Fibroblast of peridontal ligament (primary cell): ENCODE results near the gene PDK4.
"Not testable (repeated sequence)": the region's sequence is repeated elsewhere in the genome, so short reads cannot be mapped to it uniquely, and the experiment has no call there.

ENCODE experiments used
- DNase-seq: peaks from one replicate; pipeline ENCODE4 v3.0.0-alpha.2; 2010; ENCODE audit errors: extremely low read depth

PDK4 gene

DNA sequence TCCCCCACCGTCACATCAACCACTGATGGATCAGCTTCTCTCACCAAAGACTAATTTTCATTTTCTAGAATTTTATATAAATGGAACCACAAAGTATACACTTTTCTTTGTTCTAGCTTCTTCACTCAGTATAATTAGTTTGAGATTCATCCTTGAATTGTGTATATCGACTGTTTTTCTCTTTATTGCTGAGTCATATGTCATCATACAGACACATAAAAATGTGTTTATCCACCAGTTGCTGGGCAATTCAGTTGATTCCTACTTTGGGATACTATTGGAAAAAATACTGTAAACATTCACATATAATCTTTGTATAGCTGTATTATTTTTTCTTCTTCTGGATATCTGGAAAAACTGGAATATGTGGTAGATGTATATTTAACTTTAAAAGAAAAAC, 26.6 kb downstream of the PDK4 start:
- DNase-seq = no peak

DNA sequence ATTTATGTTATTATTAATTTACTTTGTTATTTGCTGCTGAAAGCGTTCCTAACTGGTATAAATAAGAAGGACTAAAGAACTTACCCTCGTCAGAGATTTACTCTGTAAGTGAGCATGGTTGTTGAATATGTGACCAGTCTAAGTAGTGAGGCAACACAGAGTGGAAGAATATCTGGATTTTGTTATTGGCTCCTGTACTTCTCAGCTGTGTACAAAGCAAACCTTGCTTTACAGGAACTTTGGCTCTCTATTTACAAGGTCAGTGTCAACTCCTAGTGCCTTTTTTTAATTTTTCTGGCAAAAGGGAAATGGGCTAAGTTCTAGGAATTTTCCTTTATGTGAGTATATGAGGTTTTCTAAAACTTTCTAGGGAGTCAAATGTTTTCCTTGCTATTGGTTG, 35.6 kb downstream of the PDK4 start:
- DNase-seq = no peak

DNA sequence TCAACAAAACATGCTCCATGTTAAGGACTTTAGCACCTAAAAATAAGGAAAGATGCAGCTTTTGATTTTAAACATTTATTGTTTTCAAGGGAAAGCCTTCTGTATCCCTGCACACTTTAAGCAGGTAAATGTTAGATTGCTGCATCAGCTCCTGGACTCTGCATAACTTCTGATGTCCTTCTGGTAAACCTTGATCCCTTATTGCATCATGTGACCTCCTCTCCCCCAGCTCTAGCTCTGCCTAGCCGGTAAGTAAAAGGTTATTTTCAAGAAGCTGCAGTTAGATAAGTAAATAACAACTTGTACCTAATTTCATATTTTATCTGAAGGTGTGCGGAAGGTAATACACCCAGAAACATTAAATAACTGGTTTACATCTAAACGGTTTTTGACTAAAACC, 37.5 kb downstream of the PDK4 start:
- DNase-seq = no peak

DNA sequence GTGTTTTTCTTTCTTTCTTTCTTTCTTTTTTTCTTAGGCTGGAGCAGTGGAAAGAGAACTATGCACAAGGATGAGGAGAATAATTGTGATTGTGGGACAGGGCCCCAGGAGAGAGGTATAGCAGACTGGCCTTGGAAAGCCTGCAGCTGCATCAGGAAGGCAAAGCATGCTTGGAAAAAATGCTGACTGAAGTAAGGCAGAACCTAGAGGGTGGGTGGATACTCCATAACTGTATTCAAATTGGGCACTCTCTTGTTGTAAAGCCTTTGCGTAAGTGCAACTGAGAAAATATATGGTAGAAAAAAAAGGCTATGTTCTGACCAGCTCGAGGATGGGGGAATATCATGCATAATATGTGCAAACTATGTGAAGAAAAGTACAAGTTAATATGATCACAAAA, 39.5 kb downstream of the PDK4 start:
- no peak for DNase-seq

DNA sequence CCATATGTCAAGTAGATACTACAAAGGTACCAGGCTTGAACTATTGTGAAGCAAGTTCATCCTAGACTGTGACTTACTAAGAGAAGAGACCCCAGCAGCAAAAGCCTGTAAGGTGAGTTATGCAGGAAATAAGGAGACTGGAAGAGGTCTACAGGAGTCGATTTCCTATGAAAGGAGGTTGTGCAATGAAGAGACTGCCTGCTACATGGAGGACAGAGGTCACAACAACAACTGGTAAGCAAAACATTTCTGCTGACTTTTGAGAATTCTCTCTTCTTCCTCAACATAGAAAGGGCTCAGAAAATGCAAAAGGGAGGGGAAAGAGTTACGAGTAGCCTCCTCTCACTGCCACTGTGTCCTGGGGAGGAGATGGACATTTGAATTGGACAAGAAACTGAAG, 42.4 kb downstream of the PDK4 start:
- no peak for DNase-seq

DNA sequence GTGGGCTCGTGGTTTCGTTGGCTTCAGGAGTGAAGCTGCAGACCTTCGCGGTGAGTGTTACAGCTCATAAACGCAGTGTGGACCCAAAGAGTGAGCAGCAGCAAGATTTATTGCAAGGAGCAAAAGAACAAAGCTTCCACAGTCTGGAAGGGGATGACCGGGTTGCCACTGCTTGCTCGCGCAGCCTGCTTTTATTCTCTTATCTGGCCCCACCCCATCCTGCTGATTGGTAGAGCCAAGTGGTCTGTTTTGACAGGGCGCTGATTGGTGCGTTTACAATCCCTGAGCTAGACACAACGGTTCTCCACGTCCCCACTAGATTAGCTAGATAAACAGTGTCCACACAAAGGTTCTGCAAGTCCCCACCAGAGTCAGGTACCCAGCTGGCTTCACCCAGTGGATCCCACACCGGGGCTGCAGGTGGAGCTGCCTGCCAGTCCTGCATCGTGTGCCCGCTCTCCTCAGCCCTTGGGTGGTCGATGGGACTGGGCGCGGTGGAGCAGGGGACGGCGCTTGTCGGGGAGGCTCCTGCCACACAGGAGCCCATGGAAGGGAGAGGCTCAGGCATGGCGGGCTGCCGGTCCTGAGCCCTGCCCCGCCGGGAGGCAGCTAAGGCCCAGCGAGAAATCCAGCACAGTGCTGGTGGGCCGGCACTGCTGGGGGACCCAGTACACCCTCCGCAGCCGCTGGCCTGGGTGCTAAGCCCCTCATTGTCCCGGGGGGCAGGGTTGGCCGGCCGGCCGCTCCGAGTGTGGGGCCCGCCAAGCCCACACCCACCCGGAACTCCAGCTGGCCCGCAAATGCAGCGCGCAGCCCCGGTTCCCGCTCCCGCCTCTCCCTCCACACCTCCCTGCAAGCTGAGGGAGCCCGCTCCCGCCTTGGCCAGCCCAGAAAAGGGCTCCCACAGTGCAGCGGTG, 44.0 kb downstream of the PDK4 start:
- DNase-seq = not testable (repeated sequence)

GRCh38 chr7:95550546-95550945, 45.8 kb downstream of the PDK4 start:
- DNase-seq = no peak

DNA sequence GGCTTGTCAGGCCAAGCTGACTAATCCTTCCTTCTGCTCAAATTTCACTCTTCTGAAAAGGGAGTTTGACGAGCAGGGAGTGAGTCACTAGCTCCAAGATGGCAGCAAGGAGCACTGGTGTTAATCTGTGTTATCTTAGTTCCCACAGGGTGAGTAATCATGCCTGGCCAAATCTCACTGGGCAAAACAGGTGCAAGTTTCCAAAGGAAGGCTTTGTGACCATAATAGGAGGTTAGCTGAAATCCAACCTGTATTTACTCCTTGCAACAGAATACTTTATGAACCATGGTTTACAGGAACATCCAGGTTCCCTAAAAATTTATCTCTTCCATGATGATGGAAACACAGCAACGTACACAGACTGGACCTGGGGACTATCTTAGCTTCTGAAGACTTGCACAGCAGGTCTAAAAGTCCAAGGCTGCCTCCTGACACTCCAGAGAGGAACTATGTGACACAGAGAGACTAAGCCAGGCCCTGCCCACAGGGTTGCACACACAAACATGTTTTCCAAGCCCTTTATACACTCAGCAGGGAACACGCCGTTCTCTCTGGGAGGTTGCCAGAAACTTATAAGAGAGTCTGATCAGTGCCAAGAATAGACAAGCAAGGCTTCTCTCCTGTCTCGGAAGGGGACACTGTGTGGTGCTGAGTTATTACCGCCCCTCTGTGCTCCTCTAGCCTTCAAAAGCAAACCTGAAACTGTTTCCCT, 46.3 kb downstream of the PDK4 start:
- peak; percentile 68 for DNase-seq

DNA sequence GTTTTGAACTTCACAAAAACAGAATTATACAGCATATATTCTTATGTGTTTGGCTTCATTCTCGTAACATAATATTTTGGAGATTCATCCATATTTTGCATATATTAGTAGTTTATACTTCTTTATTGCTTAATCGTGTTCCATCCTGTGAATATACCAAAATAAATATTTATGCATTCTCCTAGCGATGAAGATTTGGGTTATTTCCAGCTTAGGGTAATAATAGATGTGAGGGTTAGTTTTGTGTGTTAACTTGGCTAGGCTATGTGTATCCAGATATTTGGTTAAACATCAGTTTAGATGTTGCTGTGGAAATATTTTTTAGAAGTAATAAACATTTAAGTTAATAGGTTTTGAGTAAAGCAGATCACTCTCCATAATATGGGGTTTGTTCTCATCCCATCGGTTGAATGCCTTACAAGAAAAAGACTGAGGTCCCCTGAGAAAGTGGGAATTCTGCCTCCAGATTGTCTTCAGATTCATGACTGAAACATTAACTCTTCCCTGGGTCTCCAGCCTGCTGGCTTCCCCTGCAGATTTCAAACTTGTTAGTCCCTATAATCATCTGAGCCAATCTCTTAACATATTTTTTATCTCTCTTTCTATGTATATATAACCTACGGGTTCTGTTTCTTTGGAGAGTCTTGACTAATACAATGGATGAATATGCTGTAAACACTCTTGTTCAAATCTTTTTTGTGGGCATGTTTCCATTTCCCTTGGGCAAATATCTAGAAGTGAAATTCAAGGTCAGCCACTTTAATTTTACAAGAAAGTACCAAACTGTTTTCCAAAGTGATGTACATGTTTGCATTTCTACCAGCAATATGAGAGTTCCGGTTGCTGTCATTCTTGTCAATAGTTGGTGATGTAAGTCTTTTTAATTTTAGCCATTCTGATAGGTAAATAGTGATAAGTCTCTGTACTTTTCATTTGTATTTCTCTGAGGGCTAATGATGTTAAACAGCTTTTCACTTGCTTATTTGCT, 48.7 kb downstream of the PDK4 start:
- no peak for DNase-seq

DNA sequence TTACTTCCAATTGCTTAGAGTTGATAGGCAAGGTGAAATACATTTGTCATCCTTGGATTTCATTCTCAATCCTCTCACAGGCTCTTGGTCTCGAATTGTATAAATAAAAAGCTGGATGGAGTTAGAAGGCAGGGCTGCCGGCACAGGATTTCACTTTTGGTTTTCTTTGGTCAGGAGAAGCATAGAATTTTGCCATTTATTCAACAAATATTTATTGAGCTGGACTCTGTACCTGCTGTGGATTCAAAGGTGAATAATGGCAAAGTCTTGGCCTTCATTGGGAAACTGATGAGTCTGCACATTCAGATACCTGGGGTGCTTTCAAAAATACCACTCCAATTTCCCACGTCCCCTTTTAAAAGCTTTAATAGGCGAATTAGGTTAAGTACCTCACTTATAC, 49.7 kb downstream of the PDK4 start:
- no peak for DNase-seq

DNA sequence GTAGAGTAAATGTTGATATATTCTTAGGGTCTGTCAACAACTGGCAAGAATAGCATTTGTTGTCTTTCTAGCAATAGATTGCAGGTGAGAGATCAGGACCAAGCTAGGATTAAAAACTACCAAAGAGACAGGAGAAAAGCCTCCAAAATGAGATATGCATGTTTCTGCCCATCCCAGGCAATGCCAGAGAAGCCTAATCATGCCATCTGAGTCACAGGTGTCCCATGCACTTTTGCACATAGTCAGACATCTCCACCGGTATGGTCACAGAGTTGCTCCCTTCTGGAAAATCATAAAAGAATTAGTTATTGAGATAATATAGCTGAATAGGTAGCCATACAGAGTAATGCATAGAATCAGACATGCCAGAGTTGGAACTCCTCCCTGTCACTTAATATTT, 50.6 kb downstream of the PDK4 start:
- no peak for DNase-seq

GRCh38 chr7:95545007-95545615, 51.2 kb downstream of the PDK4 start:
- peak; percentile 83 for DNase-seq

DNA sequence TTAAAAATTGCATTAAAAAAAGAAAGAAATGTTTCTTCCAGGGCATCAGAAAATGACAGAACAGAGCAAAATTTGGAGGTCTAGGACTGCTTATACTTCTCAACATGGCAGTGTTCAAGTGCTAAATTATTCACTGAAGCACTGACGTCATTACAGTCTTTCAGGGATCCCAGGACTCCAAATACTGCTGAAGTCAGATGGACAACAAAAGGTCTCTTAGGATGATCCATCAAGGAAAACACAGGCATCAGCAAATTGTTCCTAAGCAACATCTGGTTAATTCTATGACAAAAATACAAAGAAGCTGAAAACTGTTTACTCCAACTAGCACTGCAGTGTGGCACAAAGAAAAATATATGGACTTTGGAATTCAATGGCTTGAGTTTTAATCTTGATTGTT, 52.1 kb downstream of the PDK4 start:
- DNase-seq = no peak

GRCh38 chr7:95543312-95543711, 53.0 kb downstream of the PDK4 start:
- DNase-seq = no peak

GRCh38 chr7:95540366-95540765, 56.0 kb downstream of the PDK4 start:
- no peak for DNase-seq

DNA sequence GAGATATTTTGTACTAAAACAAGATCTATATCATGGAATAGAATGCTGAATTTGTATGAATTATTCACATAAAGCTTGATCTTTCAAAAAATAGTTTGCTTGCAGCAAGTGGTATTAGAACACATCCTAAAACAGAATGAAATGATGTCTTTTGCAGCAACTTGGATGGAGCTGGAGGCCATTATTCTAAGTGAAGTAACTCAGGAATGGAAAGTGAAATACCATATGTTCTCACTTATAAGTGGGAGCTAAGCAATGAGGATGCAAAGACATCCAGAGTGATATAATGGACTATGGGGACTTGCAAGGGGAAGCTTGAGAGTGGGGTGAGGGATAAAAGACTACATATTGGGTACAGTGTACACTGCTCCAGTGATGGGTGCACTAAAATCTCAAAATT, 56.9 kb downstream of the PDK4 start:
- DNase-seq = no peak

DNA sequence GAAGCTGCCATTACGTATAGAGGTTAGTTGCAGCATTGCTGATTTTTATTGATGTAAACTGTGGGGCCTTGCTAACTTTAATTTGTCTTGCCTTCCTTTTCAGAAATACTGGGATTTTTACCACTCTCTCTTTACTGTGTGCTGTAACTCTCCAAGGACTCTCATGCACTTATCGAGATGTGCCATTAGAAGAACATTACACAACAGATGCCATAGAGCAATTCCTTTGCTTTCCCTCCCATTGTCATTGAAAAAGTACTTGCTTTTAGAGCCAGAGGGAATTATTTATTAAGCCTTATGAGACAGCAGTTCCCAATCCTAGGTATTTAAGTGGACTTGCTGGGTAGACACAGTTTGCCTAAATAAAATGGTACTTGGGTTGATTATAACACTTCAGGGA, 58.8 kb downstream of the PDK4 start:
- DNase-seq = no peak

- no peak for DNase-seq
Measured at GRCh38 chr7:95536656-95537311, 59.5 kb downstream of the PDK4 start.

- DNase-seq = no peak
Measured at GRCh38 chr7:95535662-95536061, 60.7 kb downstream of the PDK4 start.

GRCh38 chr7:95534796-95535195, 61.5 kb downstream of the PDK4 start:
- DNase-seq = no peak
